B cell (primary cell): Measurements from ENCODE around the gene B4GALT5.

Source experiments
- CTCF ChIP-seq: fragments of 200-600 bp; IDR thresholded peaks from one replicate; pipeline ENCODE4 v1.8.0; 2022; ENCODE audit warnings: antibody characterized with exemption, mild to moderate bottlenecking
- EZH2 ChIP-seq: IDR thresholded peaks from 2 replicates; pipeline ENCODE4 v1.6.1; 2012; ENCODE audit warnings: borderline replicate concordance, low read depth, mild to moderate bottlenecking, moderate library complexity, low read length; ENCODE audit not compliant: insufficient read depth, poor library complexity, severe bottlenecking

GRCh38 chr20:49635166-49635565, 78.5 kb downstream of the B4GALT5 start:
- TF ChIP-seq CTCF (no peak), EZH2 (no peak)
